ENCODE measurements around the gene HSD17B4. TPM values are rescaled to one million over a fixed set of nuclear protein-coding genes. Genes with fewer than 3 reads are reported as not detected.

Gene HSD17B4
- total RNA-seq, 4 donors from 2014 or later = 205 to 356 (median 296) TPM

DNA sequence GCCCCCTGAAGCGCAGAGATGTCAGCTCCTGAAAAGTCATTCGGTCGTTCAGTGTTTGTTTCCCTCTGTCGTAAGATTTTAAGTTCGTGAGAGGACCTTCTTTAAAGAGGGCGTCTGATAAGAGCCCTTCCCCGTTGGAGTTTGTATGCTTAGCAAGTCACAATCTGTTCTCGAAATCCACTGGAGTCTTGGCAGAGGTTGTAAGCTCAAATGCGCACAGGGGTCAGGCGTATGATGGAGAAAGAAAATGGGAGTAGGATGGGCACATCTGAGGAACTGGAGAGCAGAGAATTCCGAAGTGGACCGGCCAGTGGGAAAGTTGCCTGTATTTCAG, 710 bp downstream of the HSD17B4 start:
- TF ChIP-seq, protein P1, sequence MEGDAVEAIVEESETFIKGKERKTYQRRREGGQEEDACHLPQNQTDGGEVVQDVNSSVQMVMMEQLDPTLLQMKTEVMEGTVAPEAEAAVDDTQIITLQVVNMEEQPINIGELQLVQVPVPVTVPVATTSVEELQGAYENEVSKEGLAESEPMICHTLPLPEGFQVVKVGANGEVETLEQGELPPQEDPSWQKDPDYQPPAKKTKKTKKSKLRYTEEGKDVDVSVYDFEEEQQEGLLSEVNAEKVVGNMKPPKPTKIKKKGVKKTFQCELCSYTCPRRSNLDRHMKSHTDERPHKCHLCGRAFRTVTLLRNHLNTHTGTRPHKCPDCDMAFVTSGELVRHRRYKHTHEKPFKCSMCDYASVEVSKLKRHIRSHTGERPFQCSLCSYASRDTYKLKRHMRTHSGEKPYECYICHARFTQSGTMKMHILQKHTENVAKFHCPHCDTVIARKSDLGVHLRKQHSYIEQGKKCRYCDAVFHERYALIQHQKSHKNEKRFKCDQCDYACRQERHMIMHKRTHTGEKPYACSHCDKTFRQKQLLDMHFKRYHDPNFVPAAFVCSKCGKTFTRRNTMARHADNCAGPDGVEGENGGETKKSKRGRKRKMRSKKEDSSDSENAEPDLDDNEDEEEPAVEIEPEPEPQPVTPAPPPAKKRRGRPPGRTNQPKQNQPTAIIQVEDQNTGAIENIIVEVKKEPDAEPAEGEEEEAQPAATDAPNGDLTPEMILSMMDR (IDR thresholded peaks at IDR 0.05; ENCODE audit: low read depth) = no peak

DNA sequence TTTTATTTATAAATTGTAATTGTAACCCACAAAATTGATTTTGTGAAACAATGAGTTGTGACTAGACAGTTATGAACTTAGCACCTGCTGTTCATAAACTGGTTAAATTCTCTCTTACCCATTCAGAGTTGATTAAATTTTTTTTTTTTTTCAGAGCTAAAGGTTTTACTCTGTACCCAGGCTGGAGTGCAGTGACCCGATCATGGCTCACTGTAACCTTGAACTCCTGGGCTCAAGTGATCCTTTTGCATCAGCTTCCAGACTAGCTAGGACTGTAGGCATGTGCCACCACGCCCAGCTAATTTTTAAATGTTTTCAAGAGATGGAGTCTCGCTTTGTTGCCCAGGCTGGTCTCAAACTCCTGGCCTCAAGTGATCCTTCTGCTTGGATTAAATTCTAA, 1.9 kb downstream of the HSD17B4 start:
- TF ChIP-seq, protein P1 (IDR thresholded peaks at IDR 0.05; ENCODE audit: low read depth) = no peak

DNA sequence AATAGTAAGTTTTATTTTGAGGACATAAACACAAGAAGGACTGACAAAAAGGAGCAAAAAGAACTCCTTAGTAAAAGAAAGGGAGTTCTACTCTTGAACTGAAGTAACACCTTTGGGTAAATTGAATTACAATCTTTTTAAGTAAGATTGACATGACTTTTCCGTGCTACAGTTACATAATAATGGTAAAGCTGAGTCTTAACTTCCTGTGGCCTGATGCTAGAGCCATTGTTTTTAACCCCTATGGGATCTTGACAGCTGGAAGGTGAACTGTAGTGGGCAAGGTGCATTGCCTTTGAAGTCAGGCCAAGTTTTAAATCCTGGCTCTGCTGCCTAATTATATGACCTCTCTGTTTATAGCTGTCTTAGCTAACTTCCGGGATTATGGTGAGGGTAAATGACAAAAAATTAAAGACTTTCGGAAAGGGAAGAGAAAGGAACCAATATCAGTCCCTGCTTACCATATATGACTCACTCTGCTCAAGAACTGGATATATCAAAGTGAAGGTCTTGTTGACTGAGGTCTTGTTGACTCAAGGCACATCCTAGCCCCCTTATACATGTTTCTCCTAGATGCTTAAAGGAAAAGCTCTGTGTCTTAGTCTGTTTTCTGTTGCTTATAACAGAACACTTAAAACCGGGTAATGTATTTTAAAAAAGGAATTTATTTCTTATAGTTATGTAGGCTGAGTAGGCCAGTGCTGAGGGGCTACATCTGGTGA, 6.8 kb downstream of the HSD17B4 start:
- TF ChIP-seq, protein P1 (IDR thresholded peaks at IDR 0.05; ENCODE audit: low read depth) = no peak

DNA sequence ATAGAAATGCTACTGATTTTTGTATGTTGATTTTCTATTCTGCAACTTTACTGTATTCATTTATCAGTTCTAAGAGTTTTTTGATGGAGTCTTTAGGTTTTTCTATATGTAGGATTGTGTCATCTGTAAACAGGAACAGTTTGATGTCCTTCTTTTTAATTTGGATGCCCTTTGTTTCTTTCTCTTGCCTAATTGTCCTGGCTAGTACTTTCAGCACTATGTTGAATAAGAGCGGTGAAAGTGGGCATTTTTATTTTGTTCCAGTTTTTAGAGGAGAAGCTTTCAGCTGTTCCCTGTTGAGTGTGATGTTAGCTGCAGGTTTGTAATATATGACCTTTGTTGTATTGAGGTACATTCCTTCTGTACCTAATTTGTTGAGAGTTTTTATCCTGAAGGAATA, 13.3 kb downstream of the HSD17B4 start:
- TF ChIP-seq, protein P1 (IDR thresholded peaks at IDR 0.05; ENCODE audit: low read depth) = no peak

DNA sequence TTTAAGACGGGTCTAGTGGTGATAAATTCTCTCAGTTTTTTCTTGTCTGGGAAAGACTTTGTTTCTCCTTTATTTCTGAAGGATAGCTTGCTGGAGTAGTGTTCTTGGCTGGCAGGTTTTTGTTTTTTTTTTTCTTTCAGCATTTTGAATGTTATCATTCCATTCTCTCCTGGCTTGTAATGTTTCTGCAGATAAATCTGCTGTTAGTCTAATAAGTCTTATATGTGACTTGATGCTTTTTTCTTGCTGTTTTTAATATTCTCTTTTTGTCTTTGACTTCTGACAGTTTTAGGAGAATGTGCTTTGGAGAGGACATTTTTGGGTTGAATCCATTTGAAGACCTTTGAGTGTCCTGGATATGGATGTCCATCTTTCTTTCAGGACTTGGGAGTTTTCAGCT, 16.0 kb downstream of the HSD17B4 start:
- TF ChIP-seq, protein P1 (IDR thresholded peaks at IDR 0.05; ENCODE audit: low read depth) = no peak

DNA sequence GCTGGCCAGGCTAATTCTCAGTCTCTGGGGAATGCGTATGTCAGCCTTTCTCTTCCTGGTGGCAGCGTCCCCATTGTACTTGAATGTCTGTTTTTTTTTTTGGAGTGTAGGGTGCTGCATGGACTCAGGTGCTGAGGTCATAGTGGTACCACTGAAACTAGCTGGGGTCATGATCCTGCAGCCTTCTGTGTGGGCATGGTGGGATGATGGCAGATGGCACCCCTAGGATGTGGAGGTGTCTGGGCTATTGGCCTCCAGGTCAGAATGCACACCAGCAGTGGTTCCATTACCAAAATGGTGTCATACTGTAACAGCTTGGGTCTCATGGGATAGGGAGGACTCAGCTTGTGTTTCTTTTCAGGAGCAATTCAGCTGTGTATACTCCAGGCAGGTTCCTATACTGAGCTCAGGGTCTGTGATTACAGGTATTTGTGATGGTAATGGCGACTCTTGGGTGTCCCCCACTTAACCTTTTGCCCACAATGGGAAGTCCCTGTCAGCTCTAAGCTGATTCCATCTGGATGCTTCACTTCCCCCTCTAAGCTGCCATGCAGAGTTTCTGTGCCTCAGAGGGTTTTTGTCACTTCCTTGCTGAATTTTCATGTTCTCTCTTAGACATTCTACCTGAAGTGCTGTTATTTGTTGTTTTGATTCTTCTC, 17.9 kb downstream of the HSD17B4 start:
- TF ChIP-seq, protein P1 (IDR thresholded peaks at IDR 0.05; ENCODE audit: low read depth) = no peak

DNA sequence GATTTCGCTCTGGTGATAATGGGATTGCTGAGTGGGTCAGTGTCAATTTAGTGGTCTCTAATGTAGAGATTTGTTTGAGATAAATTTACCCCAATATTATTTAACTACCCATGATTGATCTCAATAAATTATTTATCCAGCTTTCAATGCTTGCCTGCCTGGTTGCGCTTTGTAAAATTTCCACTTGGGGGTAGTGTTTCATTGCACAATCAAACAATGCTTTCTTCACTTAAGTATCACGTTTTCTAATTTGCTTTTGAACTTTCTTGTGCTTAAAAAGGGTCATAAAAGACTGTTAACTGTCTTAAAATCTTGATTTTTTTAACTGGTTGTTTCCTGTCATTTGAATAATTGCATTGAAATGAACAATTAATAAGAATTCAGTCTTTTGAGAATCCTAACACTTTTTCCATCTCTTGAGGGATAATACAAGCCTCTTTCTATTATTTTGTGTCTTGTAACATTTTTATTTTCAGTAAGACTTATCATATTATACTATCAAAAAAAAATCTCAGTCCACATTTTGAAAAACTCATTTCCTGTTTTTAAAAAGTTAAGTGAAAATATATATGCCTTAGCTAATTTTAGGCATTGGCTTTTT, 18.7 kb downstream of the HSD17B4 start:
- TF ChIP-seq, protein P1 (IDR thresholded peaks at IDR 0.05; ENCODE audit: low read depth) = no peak

All from subcutaneous adipose tissue (tissue), 4 donors.